Endothelial cell of umbilical vein (primary cell): ENCODE results near the gene NUDT2. TPM values are rescaled to one million over a fixed set of nuclear protein-coding genes. Genes with fewer than 3 reads are reported as not detected.

ENCODE experiments used
- BruUV-seq: library from RNA; stranded (reverse); fragments of 400-500 nt; replicated peaks from 2 replicates; lab custom pipeline; 2021; lab: Mats Ljungman, UMichigan
- CTCF ChIA-PET: fragments of 300-600, 350-600 bp; sonication (Branson Sonifier 250); formaldehyde crosslinking; loops from one replicate; lab custom pipeline; 2021; ENCODE audit warnings: antibody characterized with exemption, inconsistent platforms; lab: Charles Lee
- POLR2A ChIA-PET: fragments of 300-600, 350-600 bp; sonication (Branson Sonifier 250); formaldehyde crosslinking; loops from one replicate; lab custom pipeline; 2021; ENCODE audit warnings: antibody characterized with exemption, inconsistent platforms; lab: Charles Lee
- DNase-seq: peaks from one replicate; pipeline ENCODE4 v3.0.0-alpha.2; 2011; ENCODE audit warnings: low read depth, low spot score
- FAIRE-seq: peaks from 2 replicates; lab custom pipeline; 2011; peaks lifted over from hg19 to GRCh38; lab: Jason Lieb, UNC
- H2AFZ ChIP-seq: 2 replicates; pipeline ENCODE4 v1.6.0; 2012; ENCODE audit warnings: low read depth, low read length, control low read depth, inconsistent platforms
- H3K27ac ChIP-seq: 2 replicates; pipeline ENCODE4 v1.5.1; 2011; ENCODE audit warnings: low read depth, mild to moderate bottlenecking, control low read depth, low read length, moderate library complexity; ENCODE audit not compliant: insufficient read depth
- H3K27me3 ChIP-seq, 2 experiments: 2 replicates each; pipeline versions ENCODE4 v1.6.0 to v1.6.1; 2011; ENCODE audit warnings: low read length in 2 of 2, mixed read lengths in 1 of 2; ENCODE audit not compliant: control insufficient read depth in 2 of 2, insufficient read depth in 2 of 2
- H3K36me3 ChIP-seq, 2 experiments: 2 replicates in 1 of 2; 3 replicates in 1 of 2; pipeline ENCODE4 v1.5.1; 2011; ENCODE audit warnings: low read length in 2 of 2, mild to moderate bottlenecking in 1 of 2, moderate library complexity in 1 of 2; ENCODE audit not compliant: control insufficient read depth in 2 of 2, insufficient read depth in 2 of 2; ENCODE audit errors: extremely low read depth in 1 of 2
- H3K4me1 ChIP-seq: 3 replicates; pipeline ENCODE4 v1.5.1; 2011; ENCODE audit warnings: mild to moderate bottlenecking, low read length; ENCODE audit not compliant: control insufficient read depth, insufficient read depth; ENCODE audit errors: extremely low read depth
- H3K4me2 ChIP-seq: 2 replicates; pipeline ENCODE4 v1.6.1; 2011; ENCODE audit warnings: low read length, control low read depth, mixed read lengths; ENCODE audit not compliant: insufficient read depth
- H3K4me3 ChIP-seq, 3 experiments: fragments of 200-600 bp in 1 of 3; sonication (generic), shearing (Covaris generic) in 1 of 3; replicated peaks in 1 of 3; 2 replicates each; pipeline ENCODE4 v1.5.1; 2011 to 2016; ENCODE audit warnings: control low read depth in 3 of 3, low read length in 3 of 3, mild to moderate bottlenecking in 2 of 3, inconsistent platforms in 1 of 3, low read depth in 1 of 3, moderate library complexity in 1 of 3; ENCODE audit not compliant: insufficient read depth in 1 of 3
- H3K79me2 ChIP-seq: 2 replicates; pipeline ENCODE4 v1.6.0; 2012; ENCODE audit warnings: low read length, inconsistent platforms; ENCODE audit not compliant: control insufficient read depth, insufficient read depth
- H3K9ac ChIP-seq: replicated peaks from 2 replicates; pipeline ENCODE3; 2011; ENCODE audit warnings: low read length, control low read depth; ENCODE audit not compliant: insufficient read depth; ENCODE audit errors: extremely low read depth
- H3K9me1 ChIP-seq: replicated peaks from 3 replicates; pipeline ENCODE4 v1.6.0; 2011; ENCODE audit warnings: mild to moderate bottlenecking, low read length; ENCODE audit not compliant: control insufficient read depth, insufficient read depth; ENCODE audit errors: extremely low read depth
- H3K9me3 ChIP-seq: replicated peaks from 2 replicates; pipeline ENCODE4 v1.5.1; 2012; ENCODE audit warnings: low read length, inconsistent platforms; ENCODE audit not compliant: control insufficient read depth, insufficient read depth
- H4K20me1 ChIP-seq: replicated peaks from 2 replicates; pipeline ENCODE3; 2011; ENCODE audit warnings: mild to moderate bottlenecking, low read length; ENCODE audit not compliant: control insufficient read depth, insufficient read depth; ENCODE audit errors: extremely low read depth
- EZH2 ChIP-seq: IDR thresholded peaks from 2 replicates; pipeline ENCODE4 v1.6.1; 2012; ENCODE audit warnings: borderline replicate concordance, low read depth, mild to moderate bottlenecking, moderate library complexity, low read length, inconsistent platforms; ENCODE audit not compliant: severe bottlenecking
- FOS ChIP-seq: IDR thresholded peaks from 2 replicates; pipeline ENCODE4 v1.6.1; 2011; ENCODE audit warnings: mild to moderate bottlenecking, low read length, moderate library complexity, borderline replicate concordance; ENCODE audit not compliant: insufficient read depth
- GATA2 ChIP-seq: IDR thresholded peaks from 2 replicates; pipeline ENCODE4 v1.7.0; 2011; ENCODE audit warnings: low read depth, mild to moderate bottlenecking, moderate library complexity, mixed read lengths, low read length; ENCODE audit not compliant: insufficient read length, insufficient read depth
- JUN ChIP-seq: IDR thresholded peaks from 2 replicates; pipeline ENCODE4 v1.6.1; 2011; ENCODE audit warnings: borderline replicate concordance, low read depth; ENCODE audit not compliant: insufficient read length, insufficient read depth
- MAX ChIP-seq: IDR thresholded peaks from 2 replicates; pipeline ENCODE4 v1.6.1; 2011; ENCODE audit not compliant: insufficient read depth, insufficient read length
- POLR2A ChIP-seq: IDR thresholded peaks from 2 replicates; pipeline ENCODE4 v1.6.1; 2012; ENCODE audit warnings: low read depth, mild to moderate bottlenecking, control low read depth, low read length
- POLR2AphosphoS5 ChIP-seq: IDR thresholded peaks from 2 replicates; pipeline ENCODE4 v1.6.1; 2012; ENCODE audit warnings: low read depth, mild to moderate bottlenecking, control low read depth, low read length, moderate library complexity; ENCODE audit not compliant: insufficient read depth
- dilution Hi-C: fragments of 300-500 bp; cut with MboI; formaldehyde crosslinking; loops from one replicate; pipeline ENCODE4 v1.15.0; 2019; ENCODE audit warnings: low sequenced_read_pairs; ENCODE audit not compliant: extremely low pct_ligation_motif_present
- intact Hi-C: fragments of 100-400 bp; cut with micrococcal nuclease; formaldehyde crosslinking; loops from one replicate; pipeline ENCODE4 v1.10.0; 2022
- polyA plus RNA-seq, 4 experiments: library from polyadenylated mRNA; depleted of rRNA in 3 of 4; stranded (reverse) in 3 of 4; unstranded in 1 of 4; fragments of >200 nt; gene quantifications; 2 replicates each; pipeline versions ENCODE4 v1.2.1 to v1.2.3, GENCODE V29; 2011 to 2012; ENCODE audit warnings: missing spikeins in 1 of 4
- total RNA-seq: library from RNA; stranded (reverse); gene quantifications from 2 replicates; pipeline ENCODE4 v1.2.3, GENCODE V29; 2021
- TF ChIP-seq, protein P1 (sequence below), 2 donors: IDR thresholded peaks; 1 replicate in 1 of 2; 2 replicates in 1 of 2; pipeline ENCODE4 v1.5.1; 2011; ENCODE audit warnings: low read length in 2 of 2, mild to moderate bottlenecking in 2 of 2, moderate library complexity in 2 of 2, control low read depth in 1 of 2, inconsistent platforms in 1 of 2, low read depth in 1 of 2; ENCODE audit not compliant: insufficient read depth in 1 of 2; ENCODE audit errors: extremely low read depth in 1 of 2

The NUDT2 gene
- total and polyA plus RNA-seq, 2 donors (not counting 3 experiments of a cell fraction or from before 2014, with no cell fraction given): 25.1 to 45.2 TPM

GRCh38 chr9:34382879-34383278 is 53.5 kb downstream of the NUDT2 start:
- no peaks in the 10 kb centered on the region for H3K79me2 ChIP-seq
- no TSS peak for BruUV-seq
- H2AFZ ChIP-seq: no peak overlapping the region
- H3K9ac ChIP-seq: no peak overlapping the region
- DNase-seq (no peak), FAIRE-seq (no peak)
- dilution Hi-C loops (no loop called here), intact Hi-C loops (no loop called here)
- no peaks in the 10 kb centered on the region for H3K9me3 ChIP-seq
- H3K36me3 ChIP-seq: no peaks in the 10 kb centered on the region
- H3K4me2 ChIP-seq: no peak overlapping the region
- H4K20me1 ChIP-seq: no peaks in the 10 kb centered on the region
- no peak overlapping the region for H3K4me3 ChIP-seq
- H3K4me1 ChIP-seq: peaks cover 8% of the 10 kb centered on the region
- H3K27ac ChIP-seq: no peak overlapping the region
- POLR2A ChIA-PET: no interaction called here
- H3K27me3 ChIP-seq: no peaks in the 10 kb centered on the region
- TF ChIP-seq FOS (no peak), MAX (no peak), POLR2AphosphoS5 (no peak), POLR2A (no peak), EZH2 (no peak), GATA2 (no peak), JUN (no peak)
- TF ChIP-seq, protein P1, sequence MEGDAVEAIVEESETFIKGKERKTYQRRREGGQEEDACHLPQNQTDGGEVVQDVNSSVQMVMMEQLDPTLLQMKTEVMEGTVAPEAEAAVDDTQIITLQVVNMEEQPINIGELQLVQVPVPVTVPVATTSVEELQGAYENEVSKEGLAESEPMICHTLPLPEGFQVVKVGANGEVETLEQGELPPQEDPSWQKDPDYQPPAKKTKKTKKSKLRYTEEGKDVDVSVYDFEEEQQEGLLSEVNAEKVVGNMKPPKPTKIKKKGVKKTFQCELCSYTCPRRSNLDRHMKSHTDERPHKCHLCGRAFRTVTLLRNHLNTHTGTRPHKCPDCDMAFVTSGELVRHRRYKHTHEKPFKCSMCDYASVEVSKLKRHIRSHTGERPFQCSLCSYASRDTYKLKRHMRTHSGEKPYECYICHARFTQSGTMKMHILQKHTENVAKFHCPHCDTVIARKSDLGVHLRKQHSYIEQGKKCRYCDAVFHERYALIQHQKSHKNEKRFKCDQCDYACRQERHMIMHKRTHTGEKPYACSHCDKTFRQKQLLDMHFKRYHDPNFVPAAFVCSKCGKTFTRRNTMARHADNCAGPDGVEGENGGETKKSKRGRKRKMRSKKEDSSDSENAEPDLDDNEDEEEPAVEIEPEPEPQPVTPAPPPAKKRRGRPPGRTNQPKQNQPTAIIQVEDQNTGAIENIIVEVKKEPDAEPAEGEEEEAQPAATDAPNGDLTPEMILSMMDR (IDR thresholded peaks at IDR 0.05; ENCODE audit: extremely low read depth in 1 of 2, insufficient read depth in 1 of 2, low read depth in 1 of 2, low read length in 2 of 2): no peak
- CTCF ChIA-PET: interaction anchor here (1.6 kb wide), 1 partner anchor 21 kb away, joined by 8 read pairs; no protein-coding TSS in a partner anchor
- no peaks in the 10 kb centered on the region for H3K9me1 ChIP-seq
